Large intestine (tissue), 3 donors: Measurements from ENCODE around the gene RHOXF2B. TPM values are rescaled to one million over a fixed set of nuclear protein-coding genes. Genes with fewer than 3 reads are reported as not detected.

Source experiments
- DNase-seq, 2 donors: peaks; one replicate each; pipeline versions ENCODE4 v3.0.0 to v3.0.0-alpha.2; 2013
- H3K27ac ChIP-seq: one replicate; pipeline ENCODE4 v1.5.1; 2013; ENCODE audit warnings: low read length
- H3K27me3 ChIP-seq: 2 replicates; pipeline ENCODE4 v1.6.1; 2013; ENCODE audit warnings: low read length; ENCODE audit not compliant: control insufficient read depth, insufficient read depth
- H3K36me3 ChIP-seq: 2 replicates; pipeline ENCODE4 v1.6.1; 2013; ENCODE audit warnings: low read length; ENCODE audit not compliant: control insufficient read depth, insufficient read depth
- H3K4me1 ChIP-seq: one replicate; pipeline ENCODE4 v1.6.1; 2013; ENCODE audit warnings: low read length; ENCODE audit not compliant: control insufficient read depth, insufficient read depth
- H3K4me3 ChIP-seq: one replicate; pipeline ENCODE4 v1.5.1; 2013; ENCODE audit warnings: low read length
- H3K9me3 ChIP-seq: one replicate; pipeline ENCODE4 v1.6.1; 2013; ENCODE audit warnings: mild to moderate bottlenecking, low read depth, low read length, moderate library complexity; ENCODE audit not compliant: control insufficient read depth
- WGBS: methylation state at CpG from one replicate; pipeline ENCODE4 v1.1.5; 2013; ENCODE audit warnings: low lambda C conversion rate; ENCODE audit not compliant: insufficient coverage; 5-methylcytosine and 5-hydroxymethylcytosine counted together
- polyA plus RNA-seq: library from polyadenylated mRNA; unstranded; fragments of 120-200 nt; gene quantifications from one replicate; pipeline ENCODE4 v1.2.1, GENCODE V29; 2013

Gene RHOXF2B
- polyA plus RNA-seq, 1 donor: 0.07 TPM

DNA sequence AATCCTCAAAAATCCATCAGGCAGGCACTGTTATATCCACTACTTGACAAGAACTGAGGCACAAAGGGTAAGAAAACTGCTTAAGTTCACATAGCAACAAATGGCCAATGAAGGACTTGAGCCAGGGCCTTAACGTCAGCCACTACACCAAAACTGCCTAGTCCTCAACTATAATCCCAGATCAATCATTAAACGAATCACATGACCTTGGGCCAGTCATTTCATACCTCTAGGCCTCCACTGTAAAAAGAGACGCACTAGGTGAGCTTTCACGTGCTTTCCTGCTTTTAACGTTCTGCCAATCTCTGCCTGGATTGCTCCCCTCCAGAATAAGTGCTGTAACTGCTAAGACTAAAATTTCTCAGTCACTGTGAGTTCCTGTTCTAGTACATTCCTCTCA lies 54.7 kb downstream of the RHOXF2B start:
- Histone ChIP-seq H3K36me3 (no peaks in the 10 kb centered on the region), H3K27me3 (peaks cover under 1% of the 10 kb centered on the region), H3K4me3 (no peak overlapping the region), H3K9me3 (peaks cover 3% of the 10 kb centered on the region), H3K27ac (no peak overlapping the region), H3K4me1 (no peaks in the 10 kb centered on the region)
- peak in 1 of 2 donors; percentile 22 for DNase-seq
- no CpG with 5 or more reads among the region's 5 CpGs for WGBS

Other genes with a start within 250 kb of the RHOXF2B start
- gene UPF3B, start 224.7 kb downstream of the RHOXF2B start, polyA plus RNA-seq: 17.0 TPM
- gene RNF113A, start 206.0 kb downstream of the RHOXF2B start, polyA plus RNA-seq: 17.0 TPM
- gene NDUFA1, start 205.9 kb downstream of the RHOXF2B start, polyA plus RNA-seq: 109 TPM
- 0.40 TPM for gene AKAP14, start 181.8 kb downstream of the RHOXF2B start, polyA plus RNA-seq
- gene NKAP, start 133.9 kb downstream of the RHOXF2B start, polyA plus RNA-seq: 10.2 TPM
- 1.2 TPM for gene RHOXF1, start 38.2 kb upstream of the RHOXF2B start, polyA plus RNA-seq
- not detected for gene RHOXF2, start 80.9 kb upstream of the RHOXF2B start, polyA plus RNA-seq
- 12.8 TPM for gene ZBTB33, start 173.1 kb upstream of the RHOXF2B start, polyA plus RNA-seq
- 1.6 TPM for gene TMEM255A, start 233.8 kb upstream of the RHOXF2B start, polyA plus RNA-seq